ENCODE results near the gene TET2.
A peak's percentile ranks its signal among the peaks of the same experiment; 100 is the strongest.
"Not testable (repeated sequence)": the region's sequence is repeated elsewhere in the genome, so short reads cannot be mapped to it uniquely, and the experiment has no call there.

TET2 gene

GRCh38 chr4:105296672-105297071 lies 150.0 kb downstream of the TET2 start:
- DNase-seq = no peak

DNA sequence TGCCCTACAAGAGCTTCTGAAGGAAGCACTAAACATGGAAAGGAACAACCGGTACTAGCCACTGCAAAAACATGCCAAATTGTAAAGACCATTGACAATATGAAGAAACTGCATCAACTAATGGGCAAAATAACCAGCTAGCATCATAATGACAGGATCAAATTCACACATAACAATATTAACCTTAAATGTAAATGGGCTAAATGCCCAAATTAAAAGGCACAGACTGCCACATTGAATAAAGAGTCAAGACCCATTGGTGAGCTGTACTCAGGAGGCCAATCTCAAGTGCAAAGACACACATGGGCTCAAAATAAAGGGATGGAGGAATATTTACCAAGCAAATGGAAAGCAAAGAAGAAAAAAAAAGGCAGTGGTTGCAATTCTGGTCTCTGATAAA lies 152.4 kb downstream of the TET2 start:
- not testable (repeated sequence) for DNase-seq

DNA sequence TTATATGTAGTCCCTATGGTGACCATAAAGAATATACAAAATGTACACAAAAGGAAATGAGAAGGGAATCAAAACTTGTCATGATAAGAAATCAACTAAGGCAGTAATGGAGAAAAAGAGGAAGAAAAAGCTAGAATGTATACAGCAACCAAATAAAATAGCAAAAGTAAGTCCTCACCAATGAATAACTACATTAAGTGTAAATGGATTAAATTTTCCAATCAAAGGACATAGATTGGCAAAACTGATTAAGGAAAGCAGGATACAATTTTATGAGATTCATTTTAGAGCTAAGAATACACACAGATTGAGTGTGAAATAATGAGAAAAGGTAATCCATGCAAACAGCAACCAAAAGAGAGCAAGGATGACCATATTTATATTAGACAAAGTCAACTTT lies 157.4 kb downstream of the TET2 start:
- DNase-seq = no peak

- peak in 1 of 5 experiments; percentile 59 for DNase-seq
Observed at GRCh38 chr4:105305019-105305836, 158.6 kb downstream of the TET2 start.

- peak in 3 of 5 experiments; percentile 8 to 91 (median 38) for DNase-seq
Observed at GRCh38 chr4:105306158-105306781, 159.6 kb downstream of the TET2 start.

DNA sequence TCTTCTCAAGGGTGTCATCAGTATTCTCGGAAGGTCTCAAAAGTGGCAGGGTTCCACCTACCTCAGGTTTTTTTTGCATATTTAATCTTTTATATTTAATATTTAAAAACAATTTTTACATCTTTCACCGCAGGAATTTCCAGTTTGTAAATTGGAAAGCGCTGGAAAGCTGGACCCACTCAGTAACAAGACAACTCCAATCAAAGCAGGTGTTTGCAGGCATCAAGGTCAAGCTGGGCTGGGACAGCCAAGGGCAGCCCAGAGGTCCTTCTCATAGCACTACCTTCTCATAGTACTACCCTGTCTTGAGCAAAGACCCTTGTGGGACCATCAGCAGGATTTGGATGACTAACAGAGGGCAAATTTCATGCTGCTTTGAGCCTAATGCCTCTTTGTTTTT lies 160.1 kb downstream of the TET2 start:
- no peak for DNase-seq

GRCh38 chr4:105318486-105318885 lies 171.8 kb downstream of the TET2 start:
- DNase-seq = no peak

DNA sequence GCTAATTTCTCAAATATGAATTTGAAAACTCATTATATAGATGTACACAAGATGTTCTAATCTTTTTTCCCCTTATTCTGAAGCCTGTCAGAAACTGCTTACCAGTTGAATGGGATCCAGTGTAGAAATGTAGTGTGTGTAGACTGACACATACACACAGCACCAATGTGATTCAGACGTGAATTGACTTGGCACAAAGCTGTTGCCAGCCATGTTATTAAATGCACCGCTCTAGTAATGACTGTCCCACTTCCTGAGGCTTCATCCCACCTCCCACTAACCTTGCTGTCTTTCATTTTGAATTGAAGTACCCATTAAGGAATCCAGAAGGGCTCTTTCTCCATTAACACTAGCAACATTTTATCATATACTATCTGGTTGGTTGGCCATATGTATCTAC lies 180.5 kb downstream of the TET2 start:
- peak in 1 of 5 experiments; percentile 22 for DNase-seq

- no peak for DNase-seq
Observed at GRCh38 chr4:105327956-105328355, 181.3 kb downstream of the TET2 start.

GRCh38 chr4:105329081-105329480 lies 182.4 kb downstream of the TET2 start:
- peak in 1 of 5 experiments; percentile 17 for DNase-seq
